Frontal cortex (tissue), 4 donors: ENCODE data around the gene PTCD1. TPM values are rescaled to one million over a fixed set of nuclear protein-coding genes. Genes with fewer than 3 reads are reported as not detected.
A peak's percentile ranks its signal among the peaks of the same experiment; 100 is the strongest.

Experiments
- DNase-seq, 2 donors: peaks; one replicate each; pipeline ENCODE4 v3.0.0; 2012; ENCODE audit warnings: low spot score in 2 of 2
- FAIRE-seq: peaks from 2 replicates; lab custom pipeline; 2012; peaks lifted over from hg19 to GRCh38; lab: Jason Lieb, UNC
- total RNA-seq: library from RNA; depleted of rRNA; stranded (reverse); fragments of >200 nt; gene quantifications from one replicate; pipeline ENCODE4 v1.2.3, GENCODE V29; 2014
- donor health status: control.
- donor health status: control.
- donor health status: control.

The PTCD1 gene
- total RNA-seq, 1 donor from 2014 or later, result 5.7 TPM

GRCh38 chr7:99375070-99375807 is 63.4 kb downstream of the PTCD1 start:
- DNase-seq (peak; percentile 76 to 81), FAIRE-seq (no peak)

- FAIRE-seq (no peak), DNase-seq (peak; percentile 77 to 85)
Observed at GRCh38 chr7:99374111-99375064, 64.2 kb downstream of the PTCD1 start, which contains the start of gene ARPC1B. ARPC1B (plus strand) TSS chr7:99374730; CDS start chr7:99385715, 10,985 bp downstream.

GRCh38 chr7:99373091-99374066 is 65.2 kb downstream of the PTCD1 start:
- no peak for FAIRE-seq
- no peak for DNase-seq

- no peak for DNase-seq
- FAIRE-seq, result no peak
Observed at GRCh38 chr7:99372275-99373090, 66.1 kb downstream of the PTCD1 start.

GRCh38 chr7:99371376-99371920 is 67.2 kb downstream of the PTCD1 start:
- DNase-seq (no peak), FAIRE-seq (no peak)

- FAIRE-seq (no peak), DNase-seq (no peak)
Observed at GRCh38 chr7:99369767-99370391, 68.7 kb downstream of the PTCD1 start.

- FAIRE-seq (no peak), DNase-seq (no peak)
Observed at GRCh38 chr7:99368750-99369389, 69.7 kb downstream of the PTCD1 start.

Other genes starting within 250 kb of the PTCD1 start
- not detected for gene KPNA7, start 230.7 kb downstream of the PTCD1 start, total RNA-seq
- gene MYH16, start 166.0 kb downstream of the PTCD1 start, total RNA-seq, result not detected
- 101 TPM for gene ARPC1A, start 112.9 kb downstream of the PTCD1 start, total RNA-seq
- gene ARPC1B, start 64.1 kb downstream of the PTCD1 start, total RNA-seq, result 15.1 TPM
- 15.1 TPM for gene PDAP1, start 30.2 kb downstream of the PTCD1 start, total RNA-seq
- 68.5 TPM for gene BUD31, start 29.8 kb downstream of the PTCD1 start, total RNA-seq
- gene CPSF4, start 145 bp upstream of the PTCD1 start, total RNA-seq, result 19.6 TPM
- gene ATP5MF, start 27.4 kb upstream of the PTCD1 start, total RNA-seq, result 350 TPM
- 20.8 TPM for gene ZNF789, start 34.1 kb upstream of the PTCD1 start, total RNA-seq
- gene ZNF394, start 61.5 kb upstream of the PTCD1 start, total RNA-seq, result 43.2 TPM
- gene ZKSCAN5, start 65.9 kb upstream of the PTCD1 start, total RNA-seq, result 20.4 TPM
- 19.6 TPM for gene FAM200A, start 113.3 kb upstream of the PTCD1 start, total RNA-seq
- gene ZNF655, start 119.8 kb upstream of the PTCD1 start, total RNA-seq, result 59.9 TPM
- not detected for gene TMEM225B, start 159.5 kb upstream of the PTCD1 start, total RNA-seq
- 12.2 TPM for gene ZSCAN25, start 178.1 kb upstream of the PTCD1 start, total RNA-seq
- 1.6 TPM for gene CYP3A5, start 241.2 kb upstream of the PTCD1 start, total RNA-seq